Urothelium cell line (cell line): ENCODE data around the gene TRIM3.
A peak's percentile ranks its signal among the peaks of the same experiment; 100 is the strongest.

ENCODE experiments used
- DNase-seq: peaks from one replicate; pipeline ENCODE4 v3.0.0; 2011; ENCODE audit warnings: low spot score, mixed read lengths
- FAIRE-seq: peaks from 2 replicates; lab custom pipeline; 2011; peaks lifted over from hg19 to GRCh38; lab: Jason Lieb, UNC

The TRIM3 gene

DNA sequence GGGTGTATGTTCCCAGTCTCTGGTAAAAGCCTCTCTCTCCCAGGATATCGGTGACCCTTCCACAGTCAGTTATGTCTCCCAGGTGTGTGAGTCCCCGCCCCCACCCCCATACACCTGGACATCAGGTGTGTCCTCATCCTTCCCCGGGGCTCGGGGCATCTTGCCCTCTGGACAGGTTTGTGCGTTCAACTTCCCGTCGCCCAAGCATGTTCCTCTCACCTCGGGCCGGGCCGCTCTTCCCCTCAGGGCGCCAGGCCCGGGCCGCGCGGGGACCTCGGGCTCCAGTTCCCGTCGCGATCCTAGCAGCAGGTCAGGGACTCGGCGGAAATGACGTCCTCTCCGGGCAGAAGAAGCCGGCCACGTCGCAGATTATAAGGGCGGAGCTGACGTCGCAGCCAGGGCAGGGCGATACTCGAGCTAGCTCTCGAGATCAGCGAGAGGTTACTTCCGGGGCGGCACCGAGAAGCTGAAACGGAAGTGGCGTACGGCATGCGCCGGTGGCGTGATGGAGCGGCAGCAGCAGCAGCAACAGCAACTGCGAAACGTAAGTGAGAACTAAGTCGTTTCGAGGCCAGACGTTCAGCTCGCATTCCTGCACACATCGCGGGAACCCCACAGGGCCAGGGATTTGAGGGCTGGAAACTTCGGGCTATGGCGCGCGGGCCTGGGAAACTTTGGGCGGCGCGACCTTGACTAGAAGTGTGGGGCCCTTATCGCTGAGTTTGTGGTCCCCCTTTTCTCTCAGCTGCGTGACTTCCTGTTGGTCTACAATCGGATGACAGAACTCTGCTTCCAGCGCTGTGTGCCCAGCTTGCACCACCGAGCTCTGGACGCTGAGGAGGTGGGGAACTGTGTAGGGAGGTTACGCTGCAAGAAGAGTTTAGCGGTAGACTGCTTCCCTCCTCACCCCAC, 7.5 kb upstream of the TRIM3 start, which contains the start of the genes ARFIP2 and TIMM10B:
TSS of gene ARFIP2 (minus strand) at position 320 of the 912 bp plus-strand sequence. CDS start 910 bp downstream, outside the sequence.
TSS of gene TIMM10B (plus strand) at position 490 of the 912 bp plus-strand sequence. CDS start at position 506, 16 bp downstream.
- FAIRE-seq (peak; percentile 87), DNase-seq (peak; percentile 99)

GRCh38 chr11:6480299-6480914, 6.7 kb upstream of the TRIM3 start:
- FAIRE-seq (no peak), DNase-seq (no peak)

- FAIRE-seq: no peak
- no peak for DNase-seq
Observed at GRCh38 chr11:6476571-6476970, 2.8 kb upstream of the TRIM3 start.

- FAIRE-seq (no peak), DNase-seq (no peak)
Observed at GRCh38 chr11:6475936-6476335, 2.2 kb upstream of the TRIM3 start.

DNA sequence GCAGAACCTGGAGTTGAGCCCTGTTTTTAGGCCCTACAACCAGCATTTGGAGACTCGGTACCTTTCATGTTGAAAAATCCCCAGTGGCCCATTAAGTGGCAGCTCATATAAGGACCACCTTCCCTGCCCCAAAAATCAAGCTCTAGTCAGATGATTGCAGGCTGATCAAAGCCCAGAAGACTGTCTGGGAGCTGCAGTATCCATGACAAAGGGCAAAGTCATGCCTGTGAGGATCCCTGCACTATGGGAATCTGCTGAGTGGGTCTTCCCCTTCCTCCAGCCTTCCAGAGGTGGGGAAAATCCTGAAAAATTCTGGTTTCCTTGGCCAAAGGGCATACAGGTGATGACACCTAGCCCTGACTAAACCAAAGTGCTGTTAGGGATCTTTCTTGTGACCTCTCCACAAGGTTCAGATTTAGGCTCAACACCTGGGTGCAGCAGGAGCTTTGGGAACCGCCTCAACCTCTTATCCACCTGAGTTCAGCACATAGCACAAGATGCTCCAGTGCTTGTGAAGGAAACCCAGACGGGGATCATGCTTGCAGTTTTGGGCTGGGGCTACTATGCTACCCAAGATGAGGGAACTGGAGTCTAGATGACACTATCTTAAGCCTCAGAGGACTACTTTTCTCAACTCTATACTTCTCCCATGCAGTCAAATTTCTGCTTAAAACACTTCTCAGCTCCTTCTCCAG, 1.2 kb upstream of the TRIM3 start:
- DNase-seq: no peak
- FAIRE-seq: no peak

GRCh38 chr11:6474413-6474792, 662 bp upstream of the TRIM3 start:
- FAIRE-seq (no peak), DNase-seq (no peak)

GRCh38 chr11:6472934-6473333, 807 bp downstream of the TRIM3 start:
- no peak for FAIRE-seq

GRCh38 chr11:6469599-6469998, 4.1 kb downstream of the TRIM3 start:
- no peak for FAIRE-seq
- DNase-seq: no peak

More at GRCh38 chr11:6472934-6473333, 807 bp downstream of the TRIM3 start:
- DNase-seq: no peak

DNA sequence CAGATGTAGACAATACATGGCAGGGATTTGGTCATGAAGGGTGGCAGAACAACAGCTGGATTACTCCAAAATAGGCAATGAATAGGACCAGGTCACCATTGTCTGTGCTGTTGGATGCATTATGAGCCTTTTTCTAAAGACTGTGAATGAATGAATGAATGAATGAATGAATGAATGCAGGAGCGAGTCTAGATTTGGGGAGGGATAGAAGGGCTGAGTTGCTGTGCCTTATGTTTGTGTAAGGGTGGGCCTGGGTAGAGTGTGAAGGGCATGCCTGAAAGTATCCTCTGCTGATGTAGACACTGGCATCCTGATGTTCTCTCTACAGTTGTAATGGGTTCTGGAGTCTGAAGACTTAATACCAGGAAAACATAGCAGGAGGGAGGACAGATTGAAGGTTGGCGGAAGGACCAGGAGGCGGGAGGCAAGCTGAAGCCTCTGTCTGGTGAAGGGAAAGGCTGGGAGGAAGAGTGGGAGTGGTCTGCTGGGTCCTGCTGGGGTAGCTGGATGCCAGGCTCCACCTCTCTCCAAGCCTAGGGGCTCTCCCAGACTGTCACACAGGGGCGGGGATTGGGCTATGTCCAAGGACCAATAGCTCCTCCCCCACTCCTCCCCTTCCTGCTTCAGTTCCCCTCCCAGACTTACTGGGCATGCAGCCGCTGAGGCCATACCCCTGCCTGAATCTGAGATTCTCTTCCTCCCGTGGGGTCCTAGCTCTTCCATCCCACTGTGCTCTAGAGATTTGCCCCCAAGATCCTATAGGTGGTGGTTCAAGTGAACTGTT, 4.8 kb downstream of the TRIM3 start:
- DNase-seq (peak; percentile 55), FAIRE-seq (no peak)

- DNase-seq: no peak
- no peak for FAIRE-seq
Observed at GRCh38 chr11:6459099-6459450, 14.7 kb downstream of the TRIM3 start.

DNA sequence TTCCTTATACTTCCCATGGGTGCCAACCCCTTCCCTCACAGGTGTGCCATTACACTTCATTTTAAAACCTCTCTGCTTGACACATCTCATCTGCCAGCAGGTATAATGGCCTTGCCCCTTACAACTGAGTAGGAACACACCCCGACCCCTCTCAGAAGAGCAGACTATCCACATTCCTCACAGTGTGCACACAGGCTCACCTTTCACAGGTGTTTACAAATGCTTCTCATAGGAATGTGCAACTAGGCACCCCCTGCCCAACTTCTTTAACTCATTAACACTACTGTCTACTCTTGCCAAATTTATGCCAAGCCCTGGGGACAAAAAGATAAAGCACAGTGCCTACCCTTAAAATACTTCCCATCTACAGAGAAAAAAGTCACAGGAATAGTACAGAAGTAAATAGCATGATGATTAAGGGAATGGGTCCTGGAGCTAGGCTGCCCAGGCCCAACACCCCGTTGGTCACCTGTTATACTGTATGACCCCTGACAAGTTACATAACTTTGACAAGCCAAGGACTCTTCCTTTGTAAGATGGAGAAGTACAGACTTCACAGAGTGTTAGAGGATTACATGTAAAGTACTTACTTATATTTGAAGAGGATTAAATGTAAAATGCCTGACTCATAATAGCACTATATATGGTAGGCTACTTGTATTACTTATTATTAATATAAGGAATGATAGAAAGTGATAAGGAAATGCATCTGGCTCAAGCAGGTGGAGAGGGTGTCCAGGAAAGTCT, 15.2 kb downstream of the TRIM3 start:
- no peak for DNase-seq
- no peak for FAIRE-seq

GRCh38 chr11:6457581-6458320, 16.0 kb downstream of the TRIM3 start:
- FAIRE-seq (no peak), DNase-seq (no peak)

GRCh38 chr11:6456361-6457073, 17.2 kb downstream of the TRIM3 start:
- DNase-seq (no peak), FAIRE-seq (no peak)

DNA sequence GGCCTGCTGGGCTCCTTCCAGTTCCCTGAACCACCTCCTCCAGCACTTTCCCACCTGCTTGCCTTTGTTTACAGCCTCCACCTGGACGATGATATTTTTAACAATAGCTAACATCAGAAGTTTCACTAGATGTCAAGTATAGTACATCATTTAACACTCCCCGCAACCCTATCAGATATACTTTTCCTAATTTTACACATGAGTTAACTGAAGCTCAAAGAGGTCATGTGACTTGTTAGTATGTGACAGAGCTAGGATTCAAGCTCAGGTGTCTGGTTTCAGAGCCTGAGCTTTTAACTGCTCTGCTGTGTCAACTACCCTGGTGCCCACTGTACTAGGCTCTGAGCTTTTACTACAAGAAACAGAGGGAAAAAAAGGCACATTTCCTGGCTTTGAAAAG, 18.7 kb downstream of the TRIM3 start:
- DNase-seq: no peak
- no peak for FAIRE-seq

GRCh38 chr11:6453152-6453551, 20.6 kb downstream of the TRIM3 start:
- no peak for FAIRE-seq

GRCh38 chr11:6452219-6452618, 21.5 kb downstream of the TRIM3 start:
- FAIRE-seq (no peak), DNase-seq (no peak)

More at GRCh38 chr11:6453152-6453551, 20.6 kb downstream of the TRIM3 start:
- no peak for DNase-seq

GRCh38 chr11:6448574-6448973, 25.2 kb downstream of the TRIM3 start:
- FAIRE-seq (no peak), DNase-seq (no peak)

DNA sequence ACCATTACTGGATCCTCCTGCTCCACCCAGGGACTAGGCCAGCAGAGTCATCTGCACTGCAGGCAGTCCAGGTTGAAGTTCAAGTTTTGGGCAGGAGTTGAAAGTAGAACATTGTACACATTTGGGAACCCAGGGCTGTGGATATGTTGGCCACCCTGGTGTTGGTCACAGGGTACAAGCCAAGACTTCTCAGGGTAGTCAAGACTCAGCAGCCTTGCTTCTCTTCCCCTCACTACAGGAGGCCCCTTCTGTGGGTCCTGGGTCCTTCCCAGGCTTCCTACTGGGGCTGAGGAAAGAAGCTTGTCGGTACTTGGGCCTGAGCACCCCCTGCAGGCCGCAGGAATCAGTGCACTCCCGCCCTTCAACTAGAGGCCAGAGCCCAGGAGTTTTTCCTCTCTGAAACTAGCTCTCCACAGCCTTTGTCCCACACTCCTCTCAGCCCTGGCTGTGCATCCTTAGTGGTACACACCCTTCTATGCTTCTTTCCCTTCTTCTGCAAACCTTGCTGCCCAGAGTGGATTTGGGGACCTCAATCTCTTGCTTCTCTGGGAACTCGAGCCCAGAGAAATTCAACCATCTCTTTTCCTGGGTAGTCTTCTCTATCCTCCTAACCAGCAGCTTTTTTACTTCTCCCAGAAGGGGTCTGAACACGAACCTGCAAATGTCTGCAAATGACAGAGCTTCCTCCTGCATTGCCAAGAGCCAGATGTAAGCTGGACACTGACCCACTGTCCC, 30.3 kb downstream of the TRIM3 start:
- DNase-seq: peak; percentile 67
- FAIRE-seq: no peak
